Right atrium auricular region (tissue), 2 donors: ENCODE data around the gene BCL2. TPM values are rescaled to one million over a fixed set of nuclear protein-coding genes. Genes with fewer than 3 reads are reported as not detected.

Experiments
- DNase-seq: peaks from one replicate; pipeline ENCODE4 v3.0.0-alpha.2; 2019; ENCODE audit warnings: low spot score
- H3K27ac ChIP-seq, 2 donors: fragments of 200-600 bp; sonication (generic); 1 replicate in 1 of 2; 2 replicates in 1 of 2; pipeline ENCODE4 v1.5.1; 2016 to 2019
- H3K27me3 ChIP-seq, 2 donors: fragments of 200-600 bp; sonication (generic); one replicate each; pipeline versions ENCODE4 v1.5.1 to v1.6.0; 2017 to 2019
- H3K36me3 ChIP-seq: fragments of 200-600 bp; sonication (generic); one replicate; pipeline ENCODE4 v1.5.1; 2016
- H3K4me1 ChIP-seq, 2 donors: fragments of 200-600 bp; sonication (generic); one replicate each; pipeline versions ENCODE4 v1.5.1 to v1.6.0; 2017 to 2019
- H3K4me3 ChIP-seq, 2 donors: fragments of 200-600 bp; sonication (generic); 1 replicate in 1 of 2; 2 replicates in 1 of 2; pipeline ENCODE4 v1.5.1; 2017 to 2019; ENCODE audit warnings: mild to moderate bottlenecking in 1 of 2, moderate library complexity in 1 of 2
- H3K9me3 ChIP-seq, 2 donors: fragments of 200-600 bp; sonication (generic); one replicate each; pipeline ENCODE4 v1.5.1; 2019
- CTCF ChIP-seq, 2 donors: fragments of 200-600 bp; sonication (generic); IDR thresholded peaks; one replicate each; pipeline ENCODE4 v1.5.1; 2019; ENCODE audit warnings: antibody characterized with exemption in 2 of 2
- total RNA-seq, 2 donors: library from RNA; depleted of rRNA; stranded (reverse); fragments of >200 nt; gene quantifications; one replicate each; pipeline ENCODE4 v1.1.0, GENCODE V29; 2016

Gene BCL2
- total RNA-seq, 2 donors from 2014 or later = 6.5 to 8.0 TPM

- no peak overlapping the region for H3K4me3 ChIP-seq
- H3K4me1 ChIP-seq = peaks cover 0 to 34% of the 10 kb centered on the region in 2 donors
- no peaks in the 10 kb centered on the region for H3K36me3 ChIP-seq
- H3K9me3 ChIP-seq = no peaks in the 10 kb centered on the region
- H3K27me3 ChIP-seq = no peaks in the 10 kb centered on the region
- TF ChIP-seq CTCF (IDR thresholded peaks at IDR 0.05) = no peak
- H3K27ac ChIP-seq = no peak overlapping the region
- no peak for DNase-seq
Measured at GRCh38 chr18:63303547-63303946, 16.0 kb downstream of the BCL2 start.

- no peak overlapping the region for H3K27ac ChIP-seq
- no peaks in the 10 kb centered on the region for H3K9me3 ChIP-seq
- H3K27me3 ChIP-seq = no peaks in the 10 kb centered on the region
- no peaks in the 10 kb centered on the region for H3K36me3 ChIP-seq
- H3K4me3 ChIP-seq = no peak overlapping the region
- TF ChIP-seq CTCF (IDR thresholded peaks at IDR 0.05) = no peak
- peaks cover 0 to 29% of the 10 kb centered on the region in 2 donors for H3K4me1 ChIP-seq
- no peak for DNase-seq
Measured at GRCh38 chr18:63302636-63303405, 16.7 kb downstream of the BCL2 start.

GRCh38 chr18:63302220-63302619 is 17.3 kb downstream of the BCL2 start:
- H3K27ac ChIP-seq = peak overlapping the region in 1 of 2 donors; percentile 45
- H3K4me1 ChIP-seq = peaks cover 0 to 23% of the 10 kb centered on the region in 2 donors
- TF ChIP-seq CTCF (IDR thresholded peaks at IDR 0.05) = no peak
- no peak for DNase-seq
- H3K4me3 ChIP-seq = no peak overlapping the region
- no peaks in the 10 kb centered on the region for H3K9me3 ChIP-seq
- H3K36me3 ChIP-seq = no peaks in the 10 kb centered on the region
- H3K27me3 ChIP-seq = no peaks in the 10 kb centered on the region

GRCh38 chr18:63301434-63301833 is 18.1 kb downstream of the BCL2 start:
- Histone ChIP-seq H3K36me3 (no peaks in the 10 kb centered on the region), H3K27me3 (no peaks in the 10 kb centered on the region), H3K27ac (peak overlapping the region in 1 of 2 donors; percentile 45), H3K9me3 (no peaks in the 10 kb centered on the region), H3K4me3 (no peak overlapping the region), H3K4me1 (peaks cover 0 to 15% of the 10 kb centered on the region in 2 donors)
- DNase-seq = no peak
- TF ChIP-seq CTCF (IDR thresholded peaks at IDR 0.05) = no peak

- peaks cover 0 to 10% of the 10 kb centered on the region in 2 donors for H3K4me1 ChIP-seq
- H3K4me3 ChIP-seq = no peak overlapping the region
- no peaks in the 10 kb centered on the region for H3K27me3 ChIP-seq
- peak; percentile 16 for DNase-seq
- H3K9me3 ChIP-seq = no peaks in the 10 kb centered on the region
- TF ChIP-seq CTCF (IDR thresholded peaks at IDR 0.05) = no peak
- H3K27ac ChIP-seq = no peak overlapping the region
- no peaks in the 10 kb centered on the region for H3K36me3 ChIP-seq
Measured at GRCh38 chr18:63299837-63300745, 19.5 kb downstream of the BCL2 start.
